ENCODE results near the gene PPFIBP2.

- TF ChIP-seq CTCF (IDR thresholded peaks at IDR 0.05) (no peak), POLR2A (IDR thresholded peaks at IDR 0.05) (no peak)
Observed at GRCh38 chr11:7691759-7692350, 178.1 kb downstream of the PPFIBP2 start.
